HTR-8/SVneo (cell line): ENCODE measurements around the gene ADRA2B.
A peak's percentile ranks its signal among the peaks of the same experiment; 100 is the strongest.
"Not testable (repeated sequence)": the region's sequence is repeated elsewhere in the genome, so short reads cannot be mapped to it uniquely, and the experiment has no call there.

ENCODE experiments used
- DNase-seq: peaks from one replicate; pipeline ENCODE4 v3.0.0; 2011; ENCODE audit warnings: low spot score, mixed read lengths; ENCODE audit not compliant: insufficient read length
- FAIRE-seq: peaks from 2 replicates; lab custom pipeline; 2011; peaks lifted over from hg19 to GRCh38; lab: Jason Lieb, UNC

The ADRA2B gene

GRCh38 chr2:96150791-96151594, 34.6 kb upstream of the ADRA2B start:
- DNase-seq = no peak
- no peak for FAIRE-seq

- FAIRE-seq (no peak), DNase-seq (no peak)
These were observed 33.8 kb upstream of the ADRA2B start for GRCh38 chr2:96150007-96150640.

GRCh38 chr2:96148410-96149217, 32.2 kb upstream of the ADRA2B start:
- FAIRE-seq (peak; percentile 96), DNase-seq (peak; percentile 95)

GRCh38 chr2:96147593-96148201, 31.3 kb upstream of the ADRA2B start:
- no peak for FAIRE-seq

GRCh38 chr2:96146881-96147592, 30.7 kb upstream of the ADRA2B start:
- no peak for FAIRE-seq
- no peak for DNase-seq

More at GRCh38 chr2:96147593-96148201, 31.3 kb upstream of the ADRA2B start:
- DNase-seq = no peak

- DNase-seq (no peak), FAIRE-seq (no peak)
These were observed 29.9 kb upstream of the ADRA2B start for GRCh38 chr2:96146153-96146880.

GRCh38 chr2:96145848-96146152, 29.4 kb upstream of the ADRA2B start:
- FAIRE-seq (no peak), DNase-seq (no peak)

GRCh38 chr2:96145036-96145847, 28.9 kb upstream of the ADRA2B start, which contains the start of gene DUSP2:
Gene DUSP2 (minus strand): TSS chr2:96145440. CDS start chr2:96145354, 86 bp downstream.
- FAIRE-seq = no peak
- DNase-seq = peak; percentile 59

GRCh38 chr2:96144481-96145035, 28.2 kb upstream of the ADRA2B start:
- no peak for DNase-seq

GRCh38 chr2:96143848-96144480, 27.6 kb upstream of the ADRA2B start:
- DNase-seq (no peak), FAIRE-seq (no peak)

More at GRCh38 chr2:96144481-96145035, 28.2 kb upstream of the ADRA2B start:
- FAIRE-seq = no peak

- no peak for FAIRE-seq
- DNase-seq = no peak
These were observed 27.0 kb upstream of the ADRA2B start for GRCh38 chr2:96143231-96143847.

- DNase-seq = no peak
- no peak for FAIRE-seq
These were observed 26.1 kb upstream of the ADRA2B start for GRCh38 chr2:96142217-96143113.

- DNase-seq, FAIRE-seq: not testable (repeated sequence)
These were observed 25.2 kb upstream of the ADRA2B start for GRCh38 chr2:96141624-96141967.

- FAIRE-seq (no peak), DNase-seq (no peak)
These were observed 24.7 kb upstream of the ADRA2B start for GRCh38 chr2:96140941-96141623.

GRCh38 chr2:96139181-96139758, 22.9 kb upstream of the ADRA2B start:
- FAIRE-seq = no peak
- DNase-seq = no peak
